Stimulated activated CD8-positive, alpha-beta memory T cell treated with anti-CD3 and anti-CD28 coated beads, Interleukin-15, amount 100 ng/mL, for 4 hours (primary cell): ENCODE results near the gene LRP1B.

ENCODE experiments used
- DNase-seq, 2 donors: peaks; one replicate each; pipeline ENCODE4 v3.0.0-alpha.2; 2020; ENCODE audit warnings: low read depth in 2 of 2

LRP1B gene

GRCh38 chr2:141590620-141591019 lies 540.2 kb downstream of the LRP1B start:
- no peak for DNase-seq

GRCh38 chr2:141589314-141589713 lies 541.5 kb downstream of the LRP1B start:
- no peak for DNase-seq

- DNase-seq = no peak
Measured at GRCh38 chr2:141586985-141587384, 543.8 kb downstream of the LRP1B start.

GRCh38 chr2:141582213-141582612 lies 548.6 kb downstream of the LRP1B start:
- no peak for DNase-seq

- DNase-seq = no peak
Measured at GRCh38 chr2:141579071-141579470, 551.7 kb downstream of the LRP1B start.

- DNase-seq = no peak
Measured at GRCh38 chr2:141570474-141571131, 560.2 kb downstream of the LRP1B start.

GRCh38 chr2:141569941-141570340 lies 560.9 kb downstream of the LRP1B start:
- no peak for DNase-seq

GRCh38 chr2:141565597-141565996 lies 565.2 kb downstream of the LRP1B start:
- no peak for DNase-seq

- DNase-seq = no peak
Measured at GRCh38 chr2:141560723-141561122, 570.1 kb downstream of the LRP1B start.

GRCh38 chr2:141557329-141558095 lies 573.3 kb downstream of the LRP1B start:
- DNase-seq = no peak

GRCh38 chr2:141555876-141556470 lies 574.8 kb downstream of the LRP1B start:
- no peak for DNase-seq

GRCh38 chr2:141554810-141555209 lies 576.0 kb downstream of the LRP1B start:
- DNase-seq = no peak

GRCh38 chr2:141534666-141535362 lies 596.0 kb downstream of the LRP1B start:
- no peak for DNase-seq

- DNase-seq = no peak
Measured at GRCh38 chr2:141529659-141530058, 601.2 kb downstream of the LRP1B start.

- DNase-seq = no peak
Measured at GRCh38 chr2:141528990-141529389, 601.8 kb downstream of the LRP1B start.

- DNase-seq = no peak
Measured at GRCh38 chr2:141526760-141527159, 604.1 kb downstream of the LRP1B start.

GRCh38 chr2:141524777-141525176 lies 606.0 kb downstream of the LRP1B start:
- DNase-seq = no peak

GRCh38 chr2:141523199-141523598 lies 607.6 kb downstream of the LRP1B start:
- no peak for DNase-seq

- DNase-seq = no peak
Measured at GRCh38 chr2:141522702-141523101, 608.1 kb downstream of the LRP1B start.

GRCh38 chr2:141522048-141522447 lies 608.8 kb downstream of the LRP1B start:
- no peak for DNase-seq

GRCh38 chr2:141519906-141520305 lies 610.9 kb downstream of the LRP1B start:
- no peak for DNase-seq

- DNase-seq = no peak
Measured at GRCh38 chr2:141517852-141518421, 612.9 kb downstream of the LRP1B start.
